Measurements from ENCODE around the gene CD28.

- TF ChIP-seq CTCF (IDR thresholded peaks at IDR 0.05; ENCODE audit: insufficient read depth, low read length) (no peak), POLR2AphosphoS5 (IDR thresholded peaks at IDR 0.05; ENCODE audit: low read depth) (no peak), SPI1 (IDR thresholded peaks at IDR 0.05; ENCODE audit: borderline replicate concordance, low read depth) (no peak), GABPA (IDR thresholded peaks at IDR 0.05; ENCODE audit: low read depth) (no peak), REST (IDR thresholded peaks at IDR 0.05; ENCODE audit: insufficient replicate concordance, low read depth) (no peak)
These were observed 27.0 kb upstream of the CD28 start for GRCh38 chr2:203679401-203679800.
